Karpas-422 (cell line): ENCODE measurements around the gene EN1. TPM values are rescaled to one million over a fixed set of nuclear protein-coding genes. Genes with fewer than 3 reads are reported as not detected.

Experiments
- DNase-seq: peaks from one replicate; pipeline ENCODE4 v3.0.0-alpha.2; 2015
- H2AFZ ChIP-seq: fragments of 200-600 bp; sonication (generic); 2 replicates; pipeline ENCODE4 v1.6.1; 2014; ENCODE audit warnings: antibody characterized with exemption, low read length, mixed read lengths
- H3K27ac ChIP-seq: fragments of 200-600 bp; sonication (generic); 2 replicates; pipeline ENCODE4 v1.5.1; 2014; ENCODE audit warnings: mild to moderate bottlenecking, low read length, moderate library complexity
- H3K27me3 ChIP-seq: fragments of 200-600 bp; sonication (generic); 2 replicates; pipeline ENCODE4 v1.6.1; 2014; ENCODE audit warnings: low read length, mixed read lengths
- H3K36me3 ChIP-seq: fragments of 200-600 bp; sonication (generic); 2 replicates; pipeline ENCODE4 v1.6.1; 2014; ENCODE audit warnings: low read length, mixed read lengths; ENCODE audit not compliant: insufficient read depth
- H3K4me1 ChIP-seq: fragments of 200-600 bp; sonication (generic); 2 replicates; pipeline ENCODE4 v1.6.1; 2014; ENCODE audit warnings: mild to moderate bottlenecking, low read length, mixed read lengths
- H3K4me2 ChIP-seq: fragments of 200-600 bp; sonication (generic); 2 replicates; pipeline ENCODE4 v1.6.1; 2014; ENCODE audit warnings: low read length, low read depth, mild to moderate bottlenecking; ENCODE audit not compliant: poor library complexity, severe bottlenecking
- H3K4me3 ChIP-seq: fragments of 200-600 bp; sonication (generic); 2 replicates; pipeline ENCODE4 v1.5.1; 2014; ENCODE audit warnings: mild to moderate bottlenecking, antibody characterized with exemption, low read length, mixed read lengths
- H3K79me2 ChIP-seq: fragments of 200-600 bp; sonication (generic); 2 replicates; pipeline ENCODE4 v1.6.1; 2014; ENCODE audit warnings: mild to moderate bottlenecking, low read length, mixed read lengths
- H3K9ac ChIP-seq: fragments of 200-600 bp; sonication (generic); 2 replicates; pipeline ENCODE4 v1.6.0; 2014; ENCODE audit warnings: low read length
- H3K9me2 ChIP-seq: fragments of 200-600 bp; sonication (generic), shearing (Covaris generic); replicated peaks from 2 replicates; pipeline ENCODE4 v1.6.0; 2014; ENCODE audit warnings: mild to moderate bottlenecking, low read length, moderate library complexity; ENCODE audit not compliant: insufficient read depth
- H3K9me3 ChIP-seq: fragments of 300-700, 200-600 bp; sonication (generic); 2 replicates; pipeline ENCODE4 v1.6.1; 2014; ENCODE audit warnings: low read length, mixed read lengths
- H4K20me1 ChIP-seq: fragments of 200-600 bp; sonication (generic); 2 replicates; pipeline ENCODE4 v1.6.1; 2014; ENCODE audit warnings: mild to moderate bottlenecking, antibody characterized with exemption, low read length, low read depth; ENCODE audit not compliant: insufficient read depth
- total RNA-seq: library from RNA; depleted of rRNA; stranded (reverse); fragments of >200 nt; shearing (Covaris generic); gene quantifications from 2 replicates; pipeline ENCODE4 v1.2.3, GENCODE V29; 2014; ENCODE audit warnings: low replicate concordance

Gene EN1
- total RNA-seq, 1 experiment from 2014 or later, result not detected

- Histone ChIP-seq H4K20me1 (no peaks in the 10 kb centered on the region), H3K27ac (no peak overlapping the region), H3K4me3 (no peak overlapping the region), H3K9me3 (no peaks in the 10 kb centered on the region), H3K4me1 (no peaks in the 10 kb centered on the region), H3K9ac (no peak overlapping the region), H3K27me3 (no peaks in the 10 kb centered on the region), H2AFZ (no peak overlapping the region), H3K9me2 (no peaks in the 10 kb centered on the region), H3K79me2 (no peaks in the 10 kb centered on the region), H3K4me2 (no peak overlapping the region), H3K36me3 (no peaks in the 10 kb centered on the region)
- no peak for DNase-seq
These were observed 1.2 kb upstream of the EN1 start for GRCh38 chr2:118848381-118849225.

GRCh38 chr2:118847762-118848172 lies 319 bp upstream of the EN1 start:
- no peak overlapping the region for H3K4me2 ChIP-seq
- DNase-seq, result no peak
- H3K79me2 ChIP-seq, result no peaks in the 10 kb centered on the region
- no peak overlapping the region for H3K9ac ChIP-seq
- H3K27me3 ChIP-seq, result no peaks in the 10 kb centered on the region
- no peaks in the 10 kb centered on the region for H3K9me2 ChIP-seq
- no peaks in the 10 kb centered on the region for H4K20me1 ChIP-seq
- H3K4me1 ChIP-seq, result no peaks in the 10 kb centered on the region
- H3K36me3 ChIP-seq, result no peaks in the 10 kb centered on the region
- H3K9me3 ChIP-seq, result no peaks in the 10 kb centered on the region
- H2AFZ ChIP-seq, result no peak overlapping the region
- no peak overlapping the region for H3K4me3 ChIP-seq
- H3K27ac ChIP-seq, result no peak overlapping the region

GRCh38 chr2:118846442-118846952 lies 951 bp downstream of the EN1 start:
- Histone ChIP-seq H3K36me3 (no peaks in the 10 kb centered on the region), H3K9me2 (no peaks in the 10 kb centered on the region), H3K9ac (no peak overlapping the region), H2AFZ (no peak overlapping the region), H4K20me1 (no peaks in the 10 kb centered on the region), H3K27ac (no peak overlapping the region), H3K79me2 (no peaks in the 10 kb centered on the region), H3K4me3 (no peak overlapping the region), H3K9me3 (no peaks in the 10 kb centered on the region), H3K4me2 (no peak overlapping the region), H3K4me1 (no peaks in the 10 kb centered on the region), H3K27me3 (no peaks in the 10 kb centered on the region)
- no peak for DNase-seq

- Histone ChIP-seq H4K20me1 (no peaks in the 10 kb centered on the region), H3K4me1 (no peaks in the 10 kb centered on the region), H3K9ac (no peak overlapping the region), H3K27ac (no peak overlapping the region), H3K9me2 (no peaks in the 10 kb centered on the region), H3K4me2 (no peak overlapping the region), H3K79me2 (no peaks in the 10 kb centered on the region), H3K4me3 (no peak overlapping the region), H3K36me3 (no peaks in the 10 kb centered on the region), H3K27me3 (no peaks in the 10 kb centered on the region), H2AFZ (no peak overlapping the region), H3K9me3 (no peaks in the 10 kb centered on the region)
- DNase-seq, result no peak
These were observed 1.7 kb downstream of the EN1 start for GRCh38 chr2:118845522-118846441.

GRCh38 chr2:118845005-118845521 lies 2.4 kb downstream of the EN1 start:
- H3K4me1 ChIP-seq, result no peaks in the 10 kb centered on the region
- H3K9ac ChIP-seq, result no peak overlapping the region
- no peaks in the 10 kb centered on the region for H3K79me2 ChIP-seq
- H3K9me2 ChIP-seq, result no peaks in the 10 kb centered on the region
- no peak overlapping the region for H3K27ac ChIP-seq
- no peaks in the 10 kb centered on the region for H4K20me1 ChIP-seq
- no peaks in the 10 kb centered on the region for H3K27me3 ChIP-seq
- H3K4me2 ChIP-seq, result no peak overlapping the region
- H2AFZ ChIP-seq, result no peak overlapping the region
- DNase-seq, result no peak
- H3K36me3 ChIP-seq, result no peaks in the 10 kb centered on the region
- H3K9me3 ChIP-seq, result no peaks in the 10 kb centered on the region
- H3K4me3 ChIP-seq, result no peak overlapping the region

GRCh38 chr2:118844261-118845004 lies 3.0 kb downstream of the EN1 start:
- no peaks in the 10 kb centered on the region for H3K27me3 ChIP-seq
- H3K9ac ChIP-seq, result no peak overlapping the region
- H3K27ac ChIP-seq, result no peak overlapping the region
- H4K20me1 ChIP-seq, result no peaks in the 10 kb centered on the region
- no peak overlapping the region for H2AFZ ChIP-seq
- H3K36me3 ChIP-seq, result no peaks in the 10 kb centered on the region
- DNase-seq, result no peak
- no peak overlapping the region for H3K4me3 ChIP-seq
- H3K9me2 ChIP-seq, result no peaks in the 10 kb centered on the region
- H3K79me2 ChIP-seq, result no peaks in the 10 kb centered on the region
- H3K4me1 ChIP-seq, result no peaks in the 10 kb centered on the region
- no peaks in the 10 kb centered on the region for H3K9me3 ChIP-seq
- H3K4me2 ChIP-seq, result no peak overlapping the region

- no peaks in the 10 kb centered on the region for H4K20me1 ChIP-seq
These were observed 3.8 kb downstream of the EN1 start for GRCh38 chr2:118843483-118844132.

More at GRCh38 chr2:118843483-118844132, 3.8 kb downstream of the EN1 start:
- Histone ChIP-seq H3K9me2 (no peaks in the 10 kb centered on the region), H3K27me3 (no peaks in the 10 kb centered on the region), H3K4me1 (no peaks in the 10 kb centered on the region), H3K4me3 (no peak overlapping the region), H3K4me2 (no peak overlapping the region), H3K9ac (no peak overlapping the region), H3K27ac (no peak overlapping the region), H2AFZ (no peak overlapping the region), H3K79me2 (no peaks in the 10 kb centered on the region), H3K9me3 (no peaks in the 10 kb centered on the region), H3K36me3 (no peaks in the 10 kb centered on the region)
- DNase-seq, result no peak
